Ishikawa (cell line): ENCODE results near the gene MAMDC4.

Experiments used
- CEBPB ChIP-seq: IDR thresholded peaks from 2 replicates; pipeline ENCODE4 v1.6.1; 2012
- CREB1 ChIP-seq: IDR thresholded peaks from 2 replicates; pipeline ENCODE4 v1.6.1; 2012; ENCODE audit warnings: low read depth
- EGR1 ChIP-seq: IDR thresholded peaks from 2 replicates; pipeline ENCODE4 v1.6.1; 2012
- EP300 ChIP-seq: IDR thresholded peaks from 2 replicates; pipeline ENCODE4 v1.6.1; 2012; ENCODE audit warnings: borderline replicate concordance
- FOXM1 ChIP-seq: IDR thresholded peaks from 2 replicates; pipeline ENCODE4 v1.6.1; 2012; ENCODE audit warnings: low read depth, borderline replicate concordance
- MAX ChIP-seq: IDR thresholded peaks from 2 replicates; pipeline ENCODE4 v1.6.1; 2012
- NFIC ChIP-seq: IDR thresholded peaks from 2 replicates; pipeline ENCODE4 v1.6.1; 2012
- RAD21 ChIP-seq: IDR thresholded peaks from 2 replicates; pipeline ENCODE4 v1.6.1; 2012; ENCODE audit warnings: low read depth
- REST ChIP-seq: IDR thresholded peaks from 2 replicates; pipeline ENCODE4 v1.6.1; 2012; ENCODE audit warnings: low read depth, mild to moderate bottlenecking
- TAF1 ChIP-seq: IDR thresholded peaks from 2 replicates; pipeline ENCODE4 v1.6.1; 2012; ENCODE audit warnings: low read depth, mild to moderate bottlenecking
- TCF12 ChIP-seq: IDR thresholded peaks from 2 replicates; pipeline ENCODE4 v1.6.1; 2012; ENCODE audit warnings: low read depth
- TEAD4 ChIP-seq: IDR thresholded peaks from 2 replicates; pipeline ENCODE4 v1.6.1; 2012
- USF1 ChIP-seq: IDR thresholded peaks from 2 replicates; pipeline ENCODE4 v1.6.1; 2012
- YY1 ChIP-seq: IDR thresholded peaks from 2 replicates; pipeline ENCODE4 v1.6.1; 2012; ENCODE audit warnings: low read depth
- ZBTB7A ChIP-seq: IDR thresholded peaks from 2 replicates; pipeline ENCODE4 v1.6.1; 2012; ENCODE audit warnings: low read depth

Gene MAMDC4

GRCh38 chr9:136875155-136875554, 23.0 kb downstream of the MAMDC4 start:
- TF ChIP-seq EGR1 (no peak), MAX (no peak), USF1 (no peak), TAF1 (no peak), CREB1 (no peak), REST (no peak), ZBTB7A (no peak), CEBPB (no peak), RAD21 (no peak), EP300 (no peak), YY1 (no peak), FOXM1 (no peak), NFIC (no peak), TEAD4 (no peak), TCF12 (no peak)

- no peak for TF ChIP-seq EGR1
- TF ChIP-seq FOXM1, result no peak
- no peak for TF ChIP-seq MAX
- TF ChIP-seq ZBTB7A, result no peak
- TF ChIP-seq EP300, result no peak
- TF ChIP-seq YY1, result no peak
- TF ChIP-seq USF1, result no peak
- TF ChIP-seq CREB1, result no peak
- TF ChIP-seq RAD21, result no peak
- TF ChIP-seq TEAD4, result no peak
Measured at GRCh38 chr9:136876476-136876875, 24.3 kb downstream of the MAMDC4 start.

GRCh38 chr9:136880651-136881050, 28.5 kb downstream of the MAMDC4 start:
- TF ChIP-seq EP300 (no peak), YY1 (no peak), TEAD4 (no peak), TCF12 (no peak), CREB1 (no peak), TAF1 (no peak), REST (no peak), MAX (no peak), EGR1 (no peak), USF1 (no peak), RAD21 (no peak), NFIC (no peak), ZBTB7A (no peak), CEBPB (no peak), FOXM1 (no peak)

- no peak for TF ChIP-seq EGR1
- TF ChIP-seq TCF12, result no peak
- TF ChIP-seq NFIC, result no peak
- TF ChIP-seq REST, result no peak
Measured at GRCh38 chr9:136881691-136882108, 29.6 kb downstream of the MAMDC4 start.
